ENCODE data around the gene RIC1.

The RIC1 gene

DNA sequence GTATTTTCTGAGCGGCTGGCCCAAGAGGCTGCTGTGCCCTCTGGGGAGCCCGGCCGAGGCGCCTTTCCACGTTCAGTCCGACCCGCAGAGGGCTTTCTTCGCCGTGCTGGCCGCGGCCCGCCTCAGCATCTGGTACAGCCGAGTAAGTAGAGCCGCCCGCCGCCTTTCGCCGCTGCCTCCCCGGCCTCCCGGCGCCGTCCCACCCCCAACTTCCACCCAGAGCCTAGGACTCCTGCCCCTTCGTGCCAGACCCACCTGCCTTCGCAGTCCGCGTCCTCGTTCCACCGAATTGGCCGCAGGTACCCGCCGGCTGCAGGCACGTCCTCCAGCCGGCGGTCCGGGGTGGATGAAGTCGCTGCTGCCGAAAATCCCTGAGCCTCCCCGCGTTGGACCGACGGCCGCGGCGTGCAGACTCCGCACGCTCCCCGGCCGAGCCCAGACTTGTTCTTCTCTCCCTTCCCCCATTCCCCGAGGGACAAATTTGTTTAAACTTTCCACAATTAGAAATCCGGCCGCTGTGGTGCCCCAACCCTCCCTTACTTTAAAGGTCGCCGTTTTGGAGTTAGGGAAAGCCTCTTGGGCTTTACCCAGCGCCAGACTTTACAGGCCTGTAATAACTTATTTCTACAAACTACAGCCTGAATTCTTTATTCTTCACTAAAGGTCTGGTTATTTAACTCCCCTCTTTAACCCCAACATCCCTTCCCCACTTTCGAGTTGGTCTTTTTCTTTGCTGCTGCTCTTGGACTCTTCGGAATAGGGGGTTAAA is 589 bp downstream of the RIC1 start:
- peak; percentile 83 for DNase-seq (ENCODE audit: low spot score)
- TF ChIP-seq, protein P1, sequence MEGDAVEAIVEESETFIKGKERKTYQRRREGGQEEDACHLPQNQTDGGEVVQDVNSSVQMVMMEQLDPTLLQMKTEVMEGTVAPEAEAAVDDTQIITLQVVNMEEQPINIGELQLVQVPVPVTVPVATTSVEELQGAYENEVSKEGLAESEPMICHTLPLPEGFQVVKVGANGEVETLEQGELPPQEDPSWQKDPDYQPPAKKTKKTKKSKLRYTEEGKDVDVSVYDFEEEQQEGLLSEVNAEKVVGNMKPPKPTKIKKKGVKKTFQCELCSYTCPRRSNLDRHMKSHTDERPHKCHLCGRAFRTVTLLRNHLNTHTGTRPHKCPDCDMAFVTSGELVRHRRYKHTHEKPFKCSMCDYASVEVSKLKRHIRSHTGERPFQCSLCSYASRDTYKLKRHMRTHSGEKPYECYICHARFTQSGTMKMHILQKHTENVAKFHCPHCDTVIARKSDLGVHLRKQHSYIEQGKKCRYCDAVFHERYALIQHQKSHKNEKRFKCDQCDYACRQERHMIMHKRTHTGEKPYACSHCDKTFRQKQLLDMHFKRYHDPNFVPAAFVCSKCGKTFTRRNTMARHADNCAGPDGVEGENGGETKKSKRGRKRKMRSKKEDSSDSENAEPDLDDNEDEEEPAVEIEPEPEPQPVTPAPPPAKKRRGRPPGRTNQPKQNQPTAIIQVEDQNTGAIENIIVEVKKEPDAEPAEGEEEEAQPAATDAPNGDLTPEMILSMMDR (IDR thresholded peaks at IDR 0.05), result no peak
- peak overlapping the region; percentile 79 for H3K4me3 ChIP-seq

DNA sequence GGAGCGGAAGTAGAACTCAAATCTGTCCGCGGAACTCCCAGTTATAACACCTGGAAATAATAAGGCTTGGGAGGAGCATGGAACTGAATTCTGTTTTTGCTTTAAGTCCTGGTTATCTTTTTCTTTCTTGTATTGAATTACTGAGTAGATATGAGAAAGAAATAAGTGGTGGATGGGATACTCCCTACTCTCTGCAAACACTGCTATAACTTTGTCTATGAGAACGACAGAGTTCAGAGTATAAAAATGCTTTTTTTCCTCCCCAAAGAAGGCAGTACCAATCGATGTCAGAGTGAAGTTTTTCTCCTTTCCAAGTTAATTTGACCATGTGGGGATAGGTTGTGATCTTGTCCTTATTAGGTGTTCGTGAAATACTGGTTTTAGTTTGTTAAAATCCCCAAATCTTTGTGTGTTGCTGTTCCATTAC is 1.2 kb downstream of the RIC1 start:
- no peak for DNase-seq (ENCODE audit: low spot score)
- Histone ChIP-seq H3K4me3 (peak overlapping the region; percentile 79), H3K27ac (peak overlapping the region; percentile 93 to 94)
- TF ChIP-seq, protein P1 (IDR thresholded peaks at IDR 0.05), result no peak

More for the DNA sequence above, 589 bp downstream of the RIC1 start:
- H3K27ac ChIP-seq, result peak overlapping the region; percentile 93 to 94

DNA sequence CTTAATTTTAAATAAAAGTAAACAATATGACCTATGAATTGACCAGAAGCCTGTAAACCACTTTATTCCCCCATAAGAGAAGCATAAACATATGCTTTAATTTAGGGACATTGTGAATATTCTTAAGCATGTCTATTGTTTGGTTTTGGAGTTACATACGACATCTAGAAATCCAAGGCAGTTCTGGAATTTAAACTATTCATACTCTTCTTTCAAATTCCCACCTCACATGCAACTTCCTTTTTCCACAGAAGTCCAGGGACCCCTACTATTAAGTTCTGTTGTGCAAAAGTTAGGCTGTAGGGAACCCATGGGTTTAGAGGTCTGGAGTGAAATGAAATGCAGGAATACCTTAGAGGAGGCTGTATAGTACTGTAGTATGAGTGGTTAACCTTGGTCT is 2.1 kb downstream of the RIC1 start:
- Histone ChIP-seq H3K4me3 (peak overlapping the region; percentile 79), H3K27ac (no peak overlapping the region)
- no peak for DNase-seq (ENCODE audit: low spot score)
- TF ChIP-seq, protein P1 (IDR thresholded peaks at IDR 0.05), result no peak

DNA sequence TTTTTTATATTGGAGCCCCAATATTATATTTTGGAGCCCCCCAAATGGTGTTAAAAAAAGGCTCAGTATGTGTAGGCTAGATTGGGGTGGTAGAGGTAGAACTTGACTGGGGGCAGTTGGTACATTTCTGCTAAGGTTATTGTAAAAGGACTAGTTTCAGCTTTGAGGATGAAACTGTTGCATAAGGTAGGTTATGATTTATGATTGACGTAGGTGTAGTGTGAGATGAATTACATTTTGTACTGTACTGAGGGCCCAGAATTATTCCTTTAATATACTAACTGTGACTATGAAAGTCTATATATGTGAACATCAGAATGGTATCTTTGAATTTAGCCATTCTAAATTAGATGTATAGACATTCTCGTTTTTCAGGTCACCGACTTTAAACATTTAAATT is 3.6 kb downstream of the RIC1 start:
- Histone ChIP-seq H3K27ac (no peak overlapping the region), H3K4me3 (no peak overlapping the region)
- TF ChIP-seq, protein P1 (IDR thresholded peaks at IDR 0.05), result no peak
- DNase-seq (ENCODE audit: low spot score), result no peak

DNA sequence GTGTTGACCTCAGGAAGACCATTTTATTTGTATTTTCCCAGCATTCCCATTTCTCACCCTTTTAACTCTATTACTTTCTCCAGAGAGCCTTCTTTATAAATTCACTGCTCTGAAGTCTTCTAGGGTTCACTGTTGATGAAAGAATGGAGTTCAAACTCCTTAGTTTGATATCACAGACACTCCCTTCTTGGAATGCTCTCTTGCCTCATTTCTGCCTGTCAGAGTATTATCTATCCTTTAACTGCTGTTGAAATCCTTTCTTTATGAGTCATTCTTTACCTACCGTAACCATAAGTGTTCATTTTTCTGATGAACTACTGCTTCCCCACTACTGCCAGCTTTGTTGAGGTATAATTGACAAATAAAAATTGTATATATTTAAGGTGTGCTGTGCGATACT is 4.3 kb downstream of the RIC1 start:
- Histone ChIP-seq H3K27ac (no peak overlapping the region), H3K4me3 (no peak overlapping the region)
- DNase-seq (ENCODE audit: low spot score), result no peak
- TF ChIP-seq, protein P1 (IDR thresholded peaks at IDR 0.05), result no peak

DNA sequence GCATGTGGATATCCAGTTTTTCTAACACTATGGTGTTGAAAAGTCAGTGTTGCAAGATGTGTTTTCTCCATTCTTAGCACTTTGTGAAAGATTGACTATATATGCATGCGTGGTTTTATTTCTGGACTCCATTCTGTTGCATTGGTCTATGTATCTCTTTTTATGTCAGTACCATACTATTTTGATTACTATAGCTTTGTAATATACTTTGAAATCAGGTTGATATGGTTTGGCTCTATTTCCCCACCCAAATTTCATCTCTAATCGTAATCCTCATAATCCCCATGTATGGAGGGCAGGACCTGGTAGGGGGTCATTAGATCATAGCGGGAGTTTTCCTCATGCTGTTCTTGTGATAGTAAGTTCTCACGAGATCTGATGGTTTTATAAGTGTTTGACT is 6.5 kb downstream of the RIC1 start:
- no peak overlapping the region for H3K4me3 ChIP-seq
- no peak overlapping the region for H3K27ac ChIP-seq
- no peak for DNase-seq (ENCODE audit: low spot score)
- TF ChIP-seq, protein P1 (IDR thresholded peaks at IDR 0.05), result no peak

DNA sequence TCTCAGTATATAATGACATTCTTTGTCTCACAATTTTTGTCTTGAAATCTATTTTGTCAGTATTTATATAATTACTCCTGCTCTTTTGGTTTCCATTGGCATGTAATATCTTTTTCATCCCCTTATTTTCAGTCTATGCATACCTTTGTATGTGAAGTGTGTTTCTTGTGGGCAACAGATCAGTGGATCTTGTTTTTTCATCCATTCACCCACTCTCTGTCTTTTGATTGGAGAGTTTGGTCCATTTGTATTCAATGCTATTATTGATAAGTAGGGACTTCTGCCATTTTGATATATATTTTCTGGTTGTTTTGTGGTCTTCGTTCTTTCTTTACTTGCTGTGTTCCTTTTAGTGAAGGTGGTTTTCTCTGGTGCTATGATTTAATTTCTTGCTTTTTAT is 10.9 kb downstream of the RIC1 start:
- no peak overlapping the region for H3K27ac ChIP-seq
- no peak overlapping the region for H3K4me3 ChIP-seq
- DNase-seq (ENCODE audit: low spot score), result no peak
- TF ChIP-seq, protein P1 (IDR thresholded peaks at IDR 0.05), result no peak

Data from coronary artery (tissue), 2 donors.